NCI-H345 treated with DMSO at 0.1 percent for 48 hours (cell line): ENCODE measurements around the gene CACFD1.
A peak's percentile ranks its signal among the peaks of the same experiment; 100 is the strongest.

Experiments
- DNase-seq: peaks from one replicate; lab custom pipeline; 2025; ENCODE audit not compliant: unreplicated experiment; lab: John Stamatoyannopoulos, UW

CACFD1 gene

DNA sequence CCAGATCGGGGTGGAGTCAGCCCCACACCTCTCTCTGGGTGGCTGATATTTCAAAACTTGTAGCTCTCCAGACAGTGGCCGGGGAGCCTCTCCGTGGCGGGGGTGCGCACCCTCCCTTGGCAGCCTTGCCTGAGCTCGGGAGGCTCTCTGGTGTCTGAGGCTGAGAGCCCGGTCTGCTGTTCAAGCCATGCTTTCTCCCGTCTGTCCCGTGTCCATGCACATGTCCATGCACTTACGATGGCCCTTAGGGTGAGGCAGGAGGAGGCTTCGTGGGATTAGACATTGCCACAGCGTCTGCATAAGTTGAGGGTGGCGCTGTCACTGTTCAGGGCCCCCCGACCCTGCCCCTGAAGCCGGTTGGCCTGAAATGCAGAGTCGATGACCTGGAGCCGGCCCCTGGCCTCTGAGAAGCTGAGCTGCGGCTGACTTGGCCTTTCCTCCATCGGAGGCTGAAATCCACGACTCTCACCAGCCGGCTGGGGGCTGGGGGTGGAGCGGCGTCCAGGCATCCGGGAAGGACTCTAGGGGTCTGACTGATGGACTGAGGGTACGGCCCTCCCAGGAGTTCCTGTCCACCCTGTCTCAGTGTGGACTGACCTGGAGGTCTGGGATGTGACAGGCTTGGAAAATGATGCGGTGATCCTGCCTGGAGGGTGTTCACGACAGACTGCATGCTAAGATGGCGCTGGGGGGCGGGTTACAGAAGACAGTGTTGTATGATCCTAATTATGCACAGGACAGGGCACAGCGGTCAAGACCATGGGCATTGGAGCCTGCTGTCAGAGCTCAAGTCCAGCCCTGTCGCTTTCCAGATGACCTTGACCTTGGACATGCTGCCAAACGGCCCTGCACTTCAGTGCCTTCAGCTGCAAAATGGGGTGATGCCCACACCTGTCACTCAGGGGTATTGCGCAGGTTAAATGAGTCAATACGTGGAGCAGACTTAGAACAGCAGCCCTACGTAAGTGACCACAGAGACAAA lies 37.4 kb downstream of the CACFD1 start:
- no peak for DNase-seq

DNA sequence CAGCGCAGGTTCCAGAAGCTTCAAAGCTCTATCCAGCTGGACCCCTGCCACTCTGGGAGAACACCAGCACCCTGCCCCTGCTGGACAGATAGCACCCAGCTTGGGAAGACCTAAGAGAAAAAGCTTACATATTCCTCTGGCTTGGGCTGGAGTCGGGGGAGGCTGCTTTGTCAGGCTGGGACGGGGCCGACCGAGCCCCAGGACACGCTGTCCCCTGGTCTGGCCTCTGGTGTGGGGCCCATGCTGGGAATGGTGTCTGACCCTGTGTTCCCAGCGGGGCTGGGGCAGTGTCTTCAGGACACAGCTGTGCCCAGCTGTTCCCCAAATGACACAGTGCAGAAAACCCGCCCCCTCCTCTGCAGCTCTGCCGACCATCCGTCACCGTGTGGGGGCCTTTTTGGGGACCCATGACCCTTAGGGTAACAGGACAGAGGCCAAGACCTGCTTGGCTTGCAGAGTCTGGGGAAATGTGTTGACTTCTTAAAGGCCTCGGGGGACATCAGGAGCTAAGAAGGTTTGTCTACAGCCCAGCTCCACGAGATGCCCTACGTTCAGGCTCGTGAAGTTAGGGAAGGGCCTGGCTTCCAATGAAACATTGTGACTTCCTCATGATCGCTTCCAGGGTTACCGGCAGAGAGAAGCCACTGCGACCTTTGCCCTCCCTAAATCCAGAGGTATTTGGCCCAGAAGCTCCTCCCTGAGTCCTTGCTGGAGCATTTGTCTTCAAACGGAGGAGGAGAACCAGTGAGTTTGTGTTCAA lies 39.5 kb downstream of the CACFD1 start:
- no peak for DNase-seq

DNA sequence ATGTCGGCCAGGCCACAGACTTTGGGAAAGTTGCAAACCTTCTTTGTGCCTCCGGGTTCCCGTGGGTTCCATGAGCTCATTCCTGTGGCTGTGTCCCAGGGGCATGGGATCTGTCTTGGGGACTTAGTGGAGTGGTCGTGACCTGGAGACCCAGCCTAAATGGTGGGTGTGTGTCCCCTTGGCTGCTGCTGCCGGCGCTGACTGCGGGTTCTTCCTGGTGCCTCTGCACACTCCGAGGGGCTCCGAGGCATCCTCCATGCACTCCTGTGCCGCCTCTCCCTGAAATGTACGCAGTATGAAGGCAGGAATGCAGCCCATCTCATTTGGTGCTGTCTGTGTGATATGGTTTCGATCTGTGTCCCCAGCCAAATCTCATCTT lies 40.1 kb downstream of the CACFD1 start:
- DNase-seq: no peak

DNA sequence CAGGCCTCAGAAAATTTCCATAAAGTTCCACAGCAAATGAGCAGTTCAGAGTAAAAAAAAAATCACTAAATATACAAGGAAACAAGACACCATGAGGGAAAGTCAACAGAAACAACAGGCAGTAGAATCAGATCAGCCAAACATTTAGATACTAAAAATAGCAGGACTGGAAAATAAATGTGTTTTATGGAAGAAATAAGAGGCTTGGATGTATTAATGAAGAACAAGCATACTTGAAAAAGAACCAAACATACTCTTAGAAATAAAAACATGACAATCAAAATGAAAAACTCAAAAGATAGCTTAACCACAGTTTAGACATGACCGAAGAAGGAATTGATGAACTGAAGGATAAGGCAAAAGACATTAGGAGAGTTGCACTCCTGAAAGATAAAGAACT lies 42.3 kb downstream of the CACFD1 start:
- DNase-seq: no peak

DNA sequence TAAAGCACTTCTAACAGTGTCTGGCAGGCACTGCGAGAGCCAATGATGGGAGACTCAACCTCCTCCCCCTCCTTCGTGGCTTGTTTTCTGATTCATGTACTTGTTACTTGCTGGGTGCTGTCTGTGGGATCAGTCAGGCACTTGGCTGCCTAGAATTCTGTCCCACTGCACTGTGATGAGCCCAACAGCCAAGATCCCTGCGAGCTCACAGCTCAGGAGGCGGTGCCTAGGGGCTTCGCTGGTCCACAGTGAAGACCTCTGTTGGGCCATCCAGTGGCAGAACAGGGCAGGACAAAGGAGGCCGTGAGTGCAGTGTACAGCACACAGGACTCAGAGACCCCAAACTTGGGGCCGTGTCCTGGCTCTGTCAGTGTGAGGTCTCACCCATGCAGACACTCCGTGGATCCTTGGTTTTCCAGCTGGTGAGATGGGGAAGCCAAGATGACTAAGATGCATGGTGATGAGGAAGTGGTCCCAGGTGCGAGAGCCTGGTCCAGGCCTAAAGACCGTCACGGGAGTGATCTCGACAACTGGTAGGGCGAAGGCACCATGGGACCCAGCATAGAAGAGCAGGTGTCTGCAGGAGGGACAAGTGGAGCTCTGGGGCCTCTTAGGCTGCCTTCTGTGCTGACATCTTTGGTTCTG lies 45.5 kb downstream of the CACFD1 start:
- DNase-seq: no peak

DNA sequence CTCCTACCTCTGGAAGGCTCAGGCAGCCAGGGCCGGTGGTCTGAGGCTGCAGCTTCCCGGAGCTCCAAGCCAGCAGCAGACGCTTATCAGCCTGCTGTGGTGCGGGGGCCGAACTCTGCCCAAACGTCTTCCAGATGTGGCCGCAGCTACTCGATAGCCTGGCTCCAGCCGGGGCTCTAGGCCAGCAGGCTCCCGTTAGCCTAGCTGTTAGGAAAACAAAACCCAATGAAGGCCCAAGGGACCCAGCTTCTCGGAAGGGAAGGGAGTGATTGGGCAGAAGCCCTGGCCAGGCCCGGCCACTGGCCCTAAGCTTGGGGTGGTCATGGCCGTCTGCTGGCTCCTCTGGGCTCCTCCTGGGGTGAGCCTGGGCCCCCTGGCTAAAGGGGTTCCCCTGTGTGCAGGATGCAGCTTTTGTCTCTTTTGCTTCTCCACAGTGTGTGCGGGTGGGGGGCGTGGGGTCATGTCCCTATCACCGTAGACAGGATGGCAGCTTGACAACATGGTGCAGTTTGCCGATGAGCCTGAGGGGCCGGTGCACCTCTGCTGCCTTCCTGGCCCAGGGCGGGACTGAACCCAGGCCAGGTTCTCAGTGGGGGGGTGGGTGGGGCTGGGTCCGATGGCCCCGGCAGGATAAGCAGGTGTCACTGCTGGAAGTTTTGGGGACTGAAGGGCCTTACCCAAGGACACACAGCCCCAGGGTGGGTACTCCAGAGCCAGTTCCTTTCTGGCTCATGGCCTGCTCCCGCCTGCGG lies 46.3 kb downstream of the CACFD1 start:
- no peak for DNase-seq

DNA sequence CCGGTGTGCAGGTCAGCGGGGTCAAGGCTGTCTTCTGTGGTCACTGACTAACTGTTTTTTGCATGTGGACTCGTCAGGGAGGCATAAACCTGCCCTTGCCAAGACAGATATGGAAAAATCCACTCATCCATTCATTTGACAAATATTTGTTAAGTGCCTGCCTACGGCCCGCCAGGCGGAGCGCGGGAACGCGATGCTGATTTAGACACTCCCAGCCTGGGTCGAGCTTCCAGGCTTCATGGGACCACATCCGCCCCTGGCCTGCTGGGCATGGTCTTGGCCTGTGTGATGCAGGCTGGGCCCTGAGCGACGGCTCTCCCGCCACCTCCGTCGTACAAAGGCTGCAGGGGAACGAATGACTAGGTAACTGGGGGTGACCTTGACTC lies 46.9 kb downstream of the CACFD1 start:
- no peak for DNase-seq

DNA sequence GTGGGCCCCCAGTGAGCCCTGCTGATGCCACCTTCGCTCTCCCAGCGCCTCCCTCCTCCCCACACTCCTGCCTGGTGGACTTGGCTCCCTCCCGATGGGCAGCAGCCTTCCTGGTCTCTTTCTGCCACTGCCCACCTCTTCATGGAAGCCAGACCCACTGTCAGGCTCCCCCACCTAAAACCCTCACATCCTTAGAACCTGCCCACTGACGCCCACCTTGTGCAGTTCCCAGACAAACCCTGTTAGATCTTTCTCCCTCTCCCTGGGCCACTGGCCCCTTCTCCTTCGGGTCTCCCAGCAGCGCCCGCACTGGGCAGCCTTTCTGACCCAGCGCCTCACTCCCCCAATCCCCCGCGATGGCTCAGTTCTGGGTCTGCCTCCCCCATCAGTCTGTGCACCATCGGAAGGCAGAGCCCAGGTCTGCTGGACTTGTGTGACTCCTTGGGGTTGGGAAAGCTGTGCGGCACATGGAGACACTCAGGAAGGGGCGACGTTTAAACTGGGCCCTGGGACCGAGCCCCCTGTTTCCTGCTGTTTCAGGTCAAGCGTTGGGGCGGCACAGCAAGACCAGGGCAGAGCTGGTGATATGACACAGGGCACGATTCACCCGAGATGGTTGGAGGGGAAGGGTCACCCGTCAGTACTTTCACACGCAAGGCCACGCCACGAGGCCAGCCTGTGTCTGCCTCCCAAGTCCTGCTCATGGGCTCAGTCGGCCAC lies 47.6 kb downstream of the CACFD1 start:
- DNase-seq: no peak

DNA sequence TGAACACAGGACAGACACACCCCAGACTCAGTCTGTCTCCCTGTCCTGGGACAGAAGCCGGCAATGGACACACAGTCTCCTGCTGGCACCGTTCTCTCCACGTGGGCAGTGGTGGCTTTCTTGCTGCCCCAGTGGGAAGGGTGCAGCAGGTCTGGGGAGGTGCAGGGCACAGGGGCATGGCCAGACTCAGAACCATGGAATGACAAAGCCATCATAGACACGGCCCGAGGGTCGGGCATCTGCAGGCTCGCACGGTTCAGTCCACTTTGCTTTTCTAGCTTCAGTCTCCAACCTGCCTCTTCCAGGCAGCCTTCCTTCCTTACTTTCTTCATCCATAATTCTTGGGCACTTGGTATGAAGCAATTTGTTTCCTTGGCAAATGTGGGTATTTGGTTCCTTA lies 48.3 kb downstream of the CACFD1 start:
- DNase-seq: no peak

DNA sequence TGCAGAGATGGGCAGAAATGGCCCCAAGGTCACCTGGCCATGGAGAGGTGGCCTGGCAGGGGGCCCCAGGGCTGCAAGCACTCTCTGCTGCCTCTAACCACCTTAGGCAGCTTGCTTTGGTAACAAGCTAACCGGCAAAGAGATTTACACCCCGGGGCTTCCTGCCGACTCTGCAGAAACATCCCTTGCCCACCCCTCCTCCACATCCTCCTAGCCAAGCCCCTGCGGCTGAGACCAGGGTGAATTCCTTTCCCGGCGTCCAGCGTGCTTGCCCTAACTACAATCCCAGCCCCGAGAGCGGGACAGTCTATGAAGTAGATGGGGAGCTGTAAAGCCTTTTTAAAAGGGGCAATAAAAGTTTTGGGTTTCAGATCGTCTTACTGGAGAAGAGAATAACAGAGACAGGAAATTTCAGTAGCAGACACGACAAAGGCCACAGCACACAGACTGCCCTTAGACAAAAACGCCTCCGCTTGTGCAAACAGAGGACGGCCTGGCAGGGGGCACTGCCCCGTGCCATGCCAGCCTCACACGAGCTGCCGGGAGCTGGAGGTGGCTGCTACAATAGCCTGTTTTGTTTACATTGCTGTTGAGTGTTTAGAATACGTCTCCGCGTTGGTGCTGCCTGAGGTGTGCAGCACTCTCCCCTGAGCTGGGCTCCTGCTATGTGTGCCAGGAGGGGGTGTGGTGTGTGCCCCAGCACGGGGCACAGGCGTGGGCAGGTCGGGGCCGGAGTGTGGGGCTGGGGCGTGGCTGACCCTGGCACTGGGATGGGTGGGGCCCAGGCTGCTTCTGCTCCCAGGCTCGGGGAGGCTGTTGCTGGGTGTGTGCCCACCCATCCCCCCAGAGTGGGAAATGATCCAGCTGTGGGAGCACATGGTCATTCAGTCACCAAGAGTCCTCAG lies 49.7 kb downstream of the CACFD1 start:
- DNase-seq: peak; percentile 92

DNA sequence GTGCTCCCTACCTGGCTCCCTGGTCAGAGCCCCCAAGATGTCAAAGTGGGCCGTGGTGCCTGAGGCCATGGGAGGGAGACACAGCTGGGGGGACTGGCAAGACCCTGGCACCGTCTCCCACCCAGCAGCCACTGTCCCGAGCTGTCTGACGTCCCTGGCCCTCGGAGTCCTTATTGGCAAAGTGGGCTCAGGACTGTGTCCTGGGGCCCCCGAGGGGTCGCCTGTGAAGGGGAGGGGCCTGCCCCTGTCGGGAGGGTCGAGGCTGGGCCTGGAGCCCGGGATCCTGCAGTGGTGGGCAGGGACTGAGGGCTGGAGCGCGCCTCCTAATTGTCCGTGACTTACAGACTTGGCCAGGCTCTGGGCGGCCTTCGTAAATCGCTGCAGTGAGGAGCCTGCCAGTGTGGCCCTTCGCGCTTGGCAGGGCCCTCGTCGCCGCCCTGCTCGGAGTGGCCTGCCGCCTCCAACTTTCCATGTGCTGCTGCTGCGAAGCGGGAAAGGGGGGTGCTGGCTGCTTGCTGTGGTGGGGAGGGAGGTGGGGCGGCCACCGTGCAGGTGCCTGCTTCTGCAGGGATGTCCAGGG lies 51.2 kb downstream of the CACFD1 start:
- no peak for DNase-seq

DNA sequence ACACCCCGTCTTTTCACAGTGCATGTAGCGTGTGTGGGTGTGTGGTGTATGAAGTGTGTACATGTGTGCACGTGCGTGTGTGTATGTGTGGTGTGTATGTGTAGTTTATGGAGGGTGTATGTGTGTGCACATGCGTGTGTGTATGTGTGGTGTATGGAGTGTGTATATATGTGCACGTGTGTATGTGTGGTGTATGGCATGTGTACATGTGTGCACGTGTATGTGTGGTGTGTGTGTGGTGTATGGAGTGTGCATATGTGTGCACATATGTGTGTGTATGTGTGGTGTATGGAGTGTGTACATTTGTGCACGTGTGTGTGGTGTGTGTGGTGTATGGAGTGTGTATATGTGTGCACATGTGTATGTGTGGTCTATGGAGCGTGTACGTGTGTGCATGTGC lies 51.8 kb downstream of the CACFD1 start:
- no peak for DNase-seq

DNA sequence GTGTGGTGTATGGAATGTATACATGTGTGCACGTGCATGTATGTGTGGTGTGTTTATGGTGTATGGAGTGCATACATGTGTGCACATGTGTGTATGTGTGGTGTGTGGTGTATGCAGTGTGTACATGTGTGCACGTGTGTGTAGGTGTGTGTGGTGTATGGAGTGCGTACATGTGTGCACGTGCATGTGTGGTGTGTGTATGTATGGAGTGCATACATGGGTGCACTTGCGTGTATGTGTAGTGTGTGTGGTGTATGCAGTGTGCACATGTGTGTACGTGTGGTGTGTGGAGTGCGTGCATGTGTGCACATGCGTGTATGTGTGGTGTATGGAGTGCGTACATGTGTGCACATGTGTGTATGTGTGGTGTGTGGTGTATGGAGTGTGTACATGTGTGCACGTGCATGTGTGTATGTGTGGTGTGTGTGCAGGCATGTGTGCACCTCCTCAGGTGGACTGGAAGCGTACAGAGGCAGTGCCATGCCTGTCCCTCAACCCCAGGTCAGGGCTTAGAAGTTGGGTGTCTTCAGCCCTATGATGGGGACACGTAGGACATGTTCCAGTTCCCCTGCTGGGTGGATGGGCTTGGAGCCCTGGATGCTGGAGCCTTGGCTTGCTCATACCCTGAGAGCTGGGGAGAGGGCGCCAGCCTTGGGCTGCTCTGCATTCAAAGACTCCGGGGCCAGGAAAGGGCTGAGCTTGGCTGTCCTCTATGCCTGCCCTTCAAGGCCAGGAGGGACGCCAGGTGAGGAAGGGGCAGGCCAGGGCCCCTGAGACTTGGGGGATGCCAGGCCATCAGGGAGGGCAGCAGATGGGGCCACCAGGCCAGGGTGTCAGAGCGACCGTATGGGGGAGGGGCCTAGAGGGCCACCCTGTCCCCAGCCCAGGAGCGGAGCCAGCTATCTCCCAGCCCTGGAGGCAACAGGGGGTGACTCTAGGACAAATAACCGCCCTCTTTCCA lies 52.8 kb downstream of the CACFD1 start:
- DNase-seq: no peak

DNA sequence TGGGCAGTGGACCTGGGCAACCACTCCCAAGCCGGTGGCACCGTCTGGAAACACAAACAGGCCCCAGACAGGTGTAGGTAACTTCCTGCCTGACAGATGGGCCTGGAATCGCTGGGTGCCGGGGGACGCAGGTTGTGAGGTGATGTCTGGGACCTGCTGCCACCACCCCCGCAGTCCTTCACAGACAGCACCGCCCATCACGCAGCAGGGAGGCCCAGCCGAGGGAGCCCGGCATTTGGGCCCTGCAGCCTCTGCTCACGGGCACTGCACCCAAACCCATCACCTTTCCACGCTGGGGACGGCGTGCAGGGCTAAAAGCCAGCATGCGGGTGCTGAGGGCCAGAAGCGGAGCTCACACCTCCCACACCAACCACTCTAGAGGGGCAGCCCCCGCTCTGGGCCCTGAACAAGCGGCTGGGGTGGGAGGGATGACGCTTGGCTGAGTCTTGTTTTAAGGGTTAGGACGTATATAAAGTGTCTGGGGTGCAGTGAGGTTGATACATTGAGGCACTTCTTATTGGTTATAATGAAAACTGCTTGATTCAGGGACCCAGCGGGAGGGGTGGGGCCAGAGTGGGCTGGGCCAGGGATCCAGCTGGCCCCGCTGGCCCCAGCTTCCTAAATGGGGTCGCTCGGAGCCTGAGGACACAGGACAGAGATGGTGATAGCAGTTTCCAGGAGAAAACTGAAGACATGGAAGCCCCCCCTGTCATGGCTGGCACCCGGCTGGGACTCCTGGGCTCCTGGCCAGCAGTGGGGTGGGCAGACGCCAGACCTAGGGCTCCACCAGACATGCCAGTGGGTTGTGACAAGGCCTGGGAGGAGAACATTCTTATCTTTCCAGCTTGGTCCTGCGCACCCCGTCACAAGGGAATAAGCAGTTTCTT lies 53.7 kb downstream of the CACFD1 start:
- no peak for DNase-seq

DNA sequence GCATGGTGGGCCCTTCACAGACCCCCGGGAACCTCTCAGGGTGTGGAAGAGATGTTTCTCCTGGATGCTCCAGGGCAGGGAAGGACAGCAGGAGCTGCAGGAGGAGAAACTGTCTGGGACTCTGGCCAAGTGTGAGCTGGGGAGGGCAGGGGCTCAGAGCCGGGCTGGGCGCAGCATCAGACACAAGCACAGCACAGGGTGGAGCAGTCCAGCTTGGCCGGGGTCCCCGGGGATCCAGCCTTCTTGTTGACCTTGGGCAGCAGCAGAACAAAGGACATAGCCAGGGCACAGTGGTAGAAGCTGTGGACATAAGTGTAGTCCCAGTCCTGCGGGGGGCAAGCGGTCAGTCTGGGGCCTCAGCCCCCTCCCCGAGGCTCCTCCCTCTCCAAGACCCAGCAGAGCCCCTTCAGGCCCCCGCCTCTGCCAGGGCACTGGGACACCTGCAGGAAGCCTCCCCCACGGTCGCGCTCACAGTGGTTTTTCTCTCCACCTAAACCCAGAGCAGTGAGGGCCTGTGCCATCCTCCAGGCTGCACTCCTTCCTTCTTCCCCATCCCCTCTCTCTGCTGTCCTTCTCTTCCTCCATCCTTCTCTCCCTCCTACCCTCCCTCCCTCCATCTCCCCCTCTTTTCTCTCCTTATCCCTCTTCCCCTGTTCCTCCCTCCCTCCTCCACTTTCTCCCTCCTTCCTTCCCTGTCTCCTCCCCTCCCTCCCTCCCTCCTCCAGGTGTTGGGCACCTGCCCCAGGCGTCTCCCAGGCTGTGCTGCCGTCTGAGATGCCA lies 54.9 kb downstream of the CACFD1 start:
- DNase-seq: peak; percentile 62

DNA sequence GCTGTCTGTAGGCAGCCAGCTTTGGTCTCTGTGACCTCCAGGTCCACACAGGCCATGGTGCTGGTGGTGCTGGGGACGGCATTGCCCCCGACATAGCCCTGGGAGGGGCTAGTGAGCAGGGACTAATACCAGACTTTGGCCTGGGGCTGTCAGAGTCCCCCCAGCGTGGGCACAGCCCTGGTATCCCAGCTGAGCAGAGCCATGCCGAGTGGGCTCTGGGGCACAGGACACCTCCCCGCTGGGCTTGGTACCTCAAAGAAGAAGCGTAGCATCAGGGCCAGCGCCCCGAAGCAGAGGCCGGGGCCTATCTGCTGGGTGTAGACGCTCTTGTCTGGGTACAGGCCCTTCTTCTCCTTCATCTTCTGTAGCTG lies 55.4 kb downstream of the CACFD1 start:
- DNase-seq: no peak
